Loucy (cell line): ENCODE results near the gene PRKN.

Source experiments
- H2AFZ ChIP-seq: fragments of 200-600 bp; sonication (generic); 2 replicates; pipeline ENCODE4 v1.6.0; 2016; ENCODE audit warnings: antibody characterized with exemption, mild to moderate bottlenecking, low read length, moderate library complexity
- H3F3A ChIP-seq: fragments of 200-600 bp; 2 replicates; pipeline ENCODE4 v1.6.0; 2016; ENCODE audit warnings: antibody characterized with exemption, low read depth, mild to moderate bottlenecking
- H3K27me3 ChIP-seq: fragments of 200-600 bp; sonication (generic); 2 replicates; pipeline ENCODE4 v1.6.1; 2014; ENCODE audit warnings: low read length, mild to moderate bottlenecking; ENCODE audit not compliant: insufficient read depth, poor library complexity, severe bottlenecking
- H3K36me3 ChIP-seq: fragments of 200-600 bp; sonication (generic); 2 replicates; pipeline ENCODE4 v1.6.1; 2016; ENCODE audit warnings: low read length; ENCODE audit not compliant: insufficient read depth
- H3K4me1 ChIP-seq: fragments of 200-600 bp; sonication (generic); 2 replicates; pipeline ENCODE4 v1.5.1; 2014; ENCODE audit warnings: low read length, mild to moderate bottlenecking; ENCODE audit not compliant: insufficient read depth, poor library complexity, severe bottlenecking
- H3K4me2 ChIP-seq: fragments of 200-600 bp; sonication (generic); 2 replicates; pipeline ENCODE4 v1.6.0; 2014; ENCODE audit warnings: antibody characterized with exemption, low read length, low read depth, mild to moderate bottlenecking; ENCODE audit not compliant: poor library complexity, severe bottlenecking
- H3K4me3 ChIP-seq: fragments of 200-600 bp; sonication (generic); 2 replicates; pipeline ENCODE4 v1.5.1; 2014; ENCODE audit warnings: low read length, mild to moderate bottlenecking, mixed read lengths; ENCODE audit not compliant: poor library complexity, severe bottlenecking
- H3K79me2 ChIP-seq: fragments of 200-600 bp; sonication (generic); 2 replicates; pipeline ENCODE4 v1.6.1; 2014; ENCODE audit warnings: low read length; ENCODE audit not compliant: insufficient read depth
- H3K9ac ChIP-seq: fragments of 200-600 bp; sonication (generic); 2 replicates; pipeline ENCODE4 v1.6.0; 2014; ENCODE audit warnings: mild to moderate bottlenecking, low read depth, low read length, moderate library complexity; ENCODE audit not compliant: poor library complexity, severe bottlenecking
- H3K9me2 ChIP-seq: fragments of 200-600 bp; sonication (generic); replicated peaks from 2 replicates; pipeline ENCODE4 v1.6.1; 2016; ENCODE audit warnings: low read depth, low read length, mixed read lengths
- H3K9me3 ChIP-seq: fragments of 200-600 bp; sonication (generic); 2 replicates; pipeline ENCODE4 v1.6.1; 2014; ENCODE audit warnings: mild to moderate bottlenecking, antibody characterized with exemption, low read length, low read depth; ENCODE audit not compliant: insufficient read depth
- H4K20me1 ChIP-seq: fragments of 200-600 bp; sonication (generic); 2 replicates; pipeline ENCODE4 v1.6.0; 2014; ENCODE audit warnings: antibody characterized with exemption, low read length, mild to moderate bottlenecking; ENCODE audit not compliant: insufficient read depth, poor library complexity, severe bottlenecking
- CTCF ChIP-seq: fragments of 200-600 bp; sonication (generic); conservative IDR thresholded peaks from 2 replicates; pipeline ENCODE4 v1.5.1; 2014; ENCODE audit warnings: mild to moderate bottlenecking, antibody characterized with exemption, low read length
- EZH2phosphoT487 ChIP-seq: fragments of 200-600 bp; IDR thresholded peaks from 2 replicates; pipeline ENCODE4 v1.6.1; 2018; ENCODE audit warnings: antibody characterized with exemption, mild to moderate bottlenecking, moderate library complexity, borderline replicate concordance

Gene PRKN

GRCh38 chr6:161996783-161997182 is 730.8 kb downstream of the PRKN start:
- no peak overlapping the region for H3K4me3 ChIP-seq
- H3K4me2 ChIP-seq: no peak overlapping the region
- H3K4me1 ChIP-seq: no peaks in the 10 kb centered on the region
- no peaks in the 10 kb centered on the region for H3K9me3 ChIP-seq
- H3K36me3 ChIP-seq: no peaks in the 10 kb centered on the region
- H3K79me2 ChIP-seq: no peaks in the 10 kb centered on the region
- H3F3A ChIP-seq: no peaks in the 10 kb centered on the region
- no peaks in the 10 kb centered on the region for H3K27me3 ChIP-seq
- H3K9me2 ChIP-seq: no peaks in the 10 kb centered on the region
- no peak for TF ChIP-seq CTCF
- H4K20me1 ChIP-seq: no peaks in the 10 kb centered on the region
- H2AFZ ChIP-seq: no peak overlapping the region
- H3K9ac ChIP-seq: no peak overlapping the region

- H3K79me2 ChIP-seq: no peaks in the 10 kb centered on the region
Measured at GRCh38 chr6:161985876-161986423, 741.6 kb downstream of the PRKN start.

GRCh38 chr6:161984713-161985112 is 742.9 kb downstream of the PRKN start:
- H3K27me3 ChIP-seq: no peaks in the 10 kb centered on the region
- H3K36me3 ChIP-seq: no peaks in the 10 kb centered on the region
- H2AFZ ChIP-seq: no peak overlapping the region
- H3K9me2 ChIP-seq: no peaks in the 10 kb centered on the region
- no peaks in the 10 kb centered on the region; the same call in 1 of the 2 replicates for H3K9me3 ChIP-seq
- H3K4me2 ChIP-seq: no peak overlapping the region
- no peak overlapping the region for H3K4me3 ChIP-seq
- no peaks in the 10 kb centered on the region for H3F3A ChIP-seq
- TF ChIP-seq EZH2phosphoT487: no peak
- TF ChIP-seq CTCF: no peak
- no peaks in the 10 kb centered on the region for H3K79me2 ChIP-seq
- no peaks in the 10 kb centered on the region for H4K20me1 ChIP-seq
- no peaks in the 10 kb centered on the region for H3K4me1 ChIP-seq
- H3K9ac ChIP-seq: no peak overlapping the region

More at GRCh38 chr6:161985876-161986423, 741.6 kb downstream of the PRKN start:
- TF ChIP-seq CTCF (no peak), EZH2phosphoT487 (no peak)
- Histone ChIP-seq H3K4me3 (no peak overlapping the region), H3K4me2 (no peak overlapping the region), H2AFZ (no peak overlapping the region), H3K9me2 (no peaks in the 10 kb centered on the region), H3K9ac (no peak overlapping the region), H3K36me3 (no peaks in the 10 kb centered on the region), H3K9me3 (no peaks in the 10 kb centered on the region; the same call in 1 of the 2 replicates), H4K20me1 (no peaks in the 10 kb centered on the region), H3K4me1 (no peaks in the 10 kb centered on the region), H3F3A (no peaks in the 10 kb centered on the region), H3K27me3 (no peaks in the 10 kb centered on the region)
